GM19099 (cell line): ENCODE data around the gene ANG.

ENCODE experiments used
- POLR2A ChIP-seq: IDR thresholded peaks from 3 replicates; pipeline ENCODE4 v1.6.1; 2011; ENCODE audit warnings: low read depth; ENCODE audit not compliant: insufficient read length; ENCODE audit errors: extremely low read depth

Gene ANG

DNA sequence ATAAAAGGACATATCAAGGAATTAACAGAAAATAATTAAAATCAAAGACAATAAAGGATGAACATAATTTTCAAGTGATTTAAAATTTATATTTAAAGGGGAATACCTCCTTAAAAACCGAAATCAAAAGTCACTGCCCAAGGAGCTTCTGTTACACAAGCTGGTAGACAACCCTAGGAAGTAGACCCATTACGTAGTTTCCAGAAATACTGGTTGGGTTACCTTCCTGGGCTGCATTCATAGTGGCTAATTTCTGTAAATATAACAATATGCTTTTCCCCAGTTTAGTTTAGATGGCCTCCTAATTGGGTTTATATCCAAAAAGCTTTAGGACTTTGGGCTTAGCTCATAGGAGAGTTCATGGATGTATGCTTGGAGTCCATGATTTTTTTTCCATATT, 55.0 kb downstream of the ANG start:
- no peak for TF ChIP-seq POLR2A
